Adipose tissue (tissue), 3 donors: ENCODE data around the gene ZC3H13. TPM values are rescaled to one million over a fixed set of nuclear protein-coding genes. Genes with fewer than 3 reads are reported as not detected.
A peak's percentile ranks its signal among the peaks of the same experiment; 100 is the strongest.

Source experiments
- H3K27ac ChIP-seq: one replicate; pipeline ENCODE4 v1.5.1; 2013; ENCODE audit warnings: low read depth, low read length
- WGBS, 3 donors: extraction: QIAGEN DNeasy Blood & Tissue Kit; methylation state at CpG; one replicate each; pipeline ENCODE4 v1.1.7; 2013; 5-methylcytosine and 5-hydroxymethylcytosine counted together
- polyA plus RNA-seq, 3 donors: library from polyadenylated mRNA; stranded (reverse); fragments of 200-250 nt; gene quantifications; one replicate each; pipeline ENCODE4 v1.2.3, GENCODE V29; 2013
- donor health status: healthy with polysubstance abuse.
- donor health status: Bipolar disorder and iron deficiency.
- donor health status: healthy.

ZC3H13 gene
- polyA plus RNA-seq, 3 donors = 5.3 to 23.7 (median 12.7) TPM

- no peak overlapping the region for H3K27ac ChIP-seq
- 55 to 94% (median 91%) methylated on average over 3 of the region's 3 CpGs for WGBS, 3 donors
Observed at GRCh38 chr13:46076827-46077226, 24.3 kb upstream of the ZC3H13 start.

GRCh38 chr13:46075811-46076210 is 23.3 kb upstream of the ZC3H13 start:
- WGBS, 3 donors = 96 to 99% (median 97%) methylated on average over 1 of the region's 1 CpG
- no peak overlapping the region for H3K27ac ChIP-seq

GRCh38 chr13:46071590-46072249 is 19.2 kb upstream of the ZC3H13 start:
- WGBS, 3 donors = 85 to 88% (median 85%) methylated on average over 5 of the region's 5 CpGs

GRCh38 chr13:46063292-46063691 is 10.7 kb upstream of the ZC3H13 start:
- H3K27ac ChIP-seq = no peak overlapping the region
- 94 to 97% (median 96%) methylated on average over 2 of the region's 2 CpGs for WGBS, 3 donors

More at GRCh38 chr13:46071590-46072249, 19.2 kb upstream of the ZC3H13 start:
- H3K27ac ChIP-seq = peak overlapping the region; percentile 26

GRCh38 chr13:46062185-46062584 is 9.6 kb upstream of the ZC3H13 start:
- 80 to 82% (median 80%) methylated on average over 5 of the region's 5 CpGs for WGBS, 3 donors
- H3K27ac ChIP-seq = no peak overlapping the region

GRCh38 chr13:46059405-46059804 is 6.9 kb upstream of the ZC3H13 start:
- H3K27ac ChIP-seq = no peak overlapping the region

GRCh38 chr13:46058268-46058667 is 5.7 kb upstream of the ZC3H13 start:
- WGBS, 3 donors = 61 to 69% (median 67%) methylated on average over 3 of the region's 3 CpGs
- H3K27ac ChIP-seq = no peak overlapping the region

- no peak overlapping the region for H3K27ac ChIP-seq
- 55 to 66% (median 64%) methylated on average over 5 of the region's 5 CpGs for WGBS, 3 donors
Observed at GRCh38 chr13:46057256-46058015, 4.9 kb upstream of the ZC3H13 start.

- WGBS, 3 donors = 21 to 24% (median 22%) methylated on average over 18 of the region's 18 CpGs
Observed at GRCh38 chr13:46053162-46054012, 841 bp upstream of the ZC3H13 start.

GRCh38 chr13:46051968-46052318 is 603 bp downstream of the ZC3H13 start:
- 0 to 1% (median 1%) methylated on average over 7 of the region's 7 CpGs for WGBS, 3 donors
- H3K27ac ChIP-seq = peak overlapping the region; percentile 92

More at GRCh38 chr13:46053162-46054012, 841 bp upstream of the ZC3H13 start:
- H3K27ac ChIP-seq = no peak overlapping the region

GRCh38 chr13:46050771-46051170 is 1.8 kb downstream of the ZC3H13 start:
- no peak overlapping the region for H3K27ac ChIP-seq

GRCh38 chr13:46045424-46045823 is 7.1 kb downstream of the ZC3H13 start:
- WGBS, 3 donors = 49 to 79% (median 75%) methylated on average over 2 of the region's 2 CpGs
- no peak overlapping the region for H3K27ac ChIP-seq

- H3K27ac ChIP-seq = no peak overlapping the region
- 87 to 98% (median 95%) methylated on average over 5 of the region's 5 CpGs for WGBS, 3 donors
Observed at GRCh38 chr13:46043647-46044046, 8.9 kb downstream of the ZC3H13 start.

- 93 to 98% (median 97%) methylated on average over 4 of the region's 4 CpGs for WGBS, 3 donors
- no peak overlapping the region for H3K27ac ChIP-seq
Observed at GRCh38 chr13:46041419-46041839, 11.1 kb downstream of the ZC3H13 start.

GRCh38 chr13:46040763-46041162 is 11.8 kb downstream of the ZC3H13 start:
- H3K27ac ChIP-seq = no peak overlapping the region
- 76 to 92% (median 88%) methylated on average over 2 of the region's 2 CpGs for WGBS, 3 donors

- 96 to 98% (median 98%) methylated on average over 6 of the region's 6 CpGs for WGBS, 3 donors
- H3K27ac ChIP-seq = no peak overlapping the region
Observed at GRCh38 chr13:46039411-46040182, 12.9 kb downstream of the ZC3H13 start.

GRCh38 chr13:46038296-46038695 is 14.2 kb downstream of the ZC3H13 start:
- 93 to 98% (median 96%) methylated on average over 4 of the region's 4 CpGs for whole genome bisulfite sequencing, 3 donors
- no peak overlapping the region for H3K27ac ChIP-seq

- no peak overlapping the region for H3K27ac ChIP-seq
- WGBS, 3 donors = 66 to 97% (median 89%) methylated on average over 2 of the region's 2 CpGs
Observed at GRCh38 chr13:46035066-46035465, 17.5 kb downstream of the ZC3H13 start.
